HPDE6-E6E7 (cell line): ENCODE measurements around the gene KRTAP10-3.
"Not testable (repeated sequence)": the region's sequence is repeated elsewhere in the genome, so short reads cannot be mapped to it uniquely, and the experiment has no call there.

Experiments used
- DNase-seq: peaks from one replicate; pipeline ENCODE4 v3.0.0; 2011; ENCODE audit warnings: missing footprints; ENCODE audit errors: extremely low spot score

Gene KRTAP10-3

GRCh38 chr21:44590311-44590721 lies 31.7 kb upstream of the KRTAP10-3 start:
- DNase-seq, result no peak

- no peak for DNase-seq
Measured at GRCh38 chr21:44589586-44590305, 31.2 kb upstream of the KRTAP10-3 start.

- no peak for DNase-seq
Measured at GRCh38 chr21:44589094-44589493, 30.5 kb upstream of the KRTAP10-3 start.

DNA sequence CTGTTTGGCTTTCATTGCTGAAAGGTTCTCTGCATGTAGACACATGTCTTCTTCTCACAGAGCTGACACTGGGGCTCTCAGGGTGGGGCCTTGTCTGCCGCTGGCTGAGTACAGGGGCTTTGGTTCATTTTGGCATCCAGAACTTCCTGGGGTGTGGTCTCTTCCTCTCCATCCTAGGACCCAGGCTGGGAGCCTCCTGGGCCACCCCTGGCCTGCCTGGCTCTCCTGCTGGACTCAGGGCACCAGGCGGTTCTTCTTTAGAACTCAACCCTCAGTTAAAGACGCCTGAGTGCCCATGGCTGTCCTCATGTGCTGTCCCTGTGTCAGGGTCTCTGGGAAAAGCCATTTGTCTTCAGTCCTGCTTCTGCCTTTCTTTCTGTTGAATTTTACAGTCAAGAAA lies 27.3 kb upstream of the KRTAP10-3 start:
- DNase-seq, result no peak

- no peak for DNase-seq
Measured at GRCh38 chr21:44583800-44584147, 25.2 kb upstream of the KRTAP10-3 start.

DNA sequence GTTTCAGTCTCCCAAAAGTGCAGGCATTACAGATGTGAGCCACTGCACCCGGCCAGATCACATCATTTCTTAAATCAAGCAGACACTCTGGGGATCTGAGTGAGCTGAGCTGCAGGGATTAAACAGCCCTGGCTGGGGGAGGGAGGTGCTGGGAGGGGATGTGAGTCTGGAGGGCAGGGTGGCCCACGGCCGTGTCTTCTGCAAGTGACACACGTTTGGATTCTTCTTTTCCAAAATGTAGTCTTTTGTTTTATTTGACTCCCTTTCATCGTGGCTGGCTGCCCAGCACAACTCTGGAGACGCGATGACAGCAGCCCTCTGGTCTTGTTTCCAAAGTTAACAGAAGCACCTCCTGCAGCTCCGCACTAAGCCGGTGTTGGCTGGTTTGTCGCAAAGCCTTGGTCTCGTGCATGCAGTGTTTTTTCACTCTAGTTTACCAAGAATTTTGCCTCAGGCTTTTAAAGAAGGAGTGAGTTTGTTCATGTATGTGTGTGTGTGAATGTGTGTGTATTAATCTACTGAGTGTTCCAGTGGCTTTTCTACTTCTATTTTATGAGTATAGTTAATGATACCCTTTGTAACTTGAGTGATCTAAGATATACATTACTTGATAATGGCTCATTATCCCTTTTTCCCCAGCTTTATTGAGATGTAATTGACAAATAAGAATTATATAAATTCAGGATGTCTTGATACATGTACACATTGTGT lies 24.6 kb upstream of the KRTAP10-3 start:
- no peak for DNase-seq

DNA sequence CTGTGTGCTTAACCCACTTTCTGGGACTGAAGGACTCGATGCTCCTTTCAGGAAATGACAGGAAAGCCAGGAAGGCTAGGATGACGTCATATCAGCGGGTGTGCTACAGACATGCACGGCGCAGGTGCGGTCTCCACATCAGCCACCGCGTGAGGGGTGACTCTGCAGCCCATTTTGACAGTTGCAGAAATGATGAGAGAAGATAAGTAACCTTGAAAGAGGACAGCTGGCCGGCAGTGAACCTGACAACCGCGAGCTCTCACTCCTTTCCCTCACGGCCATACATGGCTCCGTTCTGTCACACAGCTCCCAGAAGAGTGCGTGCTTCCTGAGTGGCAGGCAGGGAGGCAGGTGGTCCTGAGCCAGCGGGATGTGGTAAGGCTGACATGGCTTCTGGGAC lies 23.5 kb upstream of the KRTAP10-3 start:
- no peak for DNase-seq

DNA sequence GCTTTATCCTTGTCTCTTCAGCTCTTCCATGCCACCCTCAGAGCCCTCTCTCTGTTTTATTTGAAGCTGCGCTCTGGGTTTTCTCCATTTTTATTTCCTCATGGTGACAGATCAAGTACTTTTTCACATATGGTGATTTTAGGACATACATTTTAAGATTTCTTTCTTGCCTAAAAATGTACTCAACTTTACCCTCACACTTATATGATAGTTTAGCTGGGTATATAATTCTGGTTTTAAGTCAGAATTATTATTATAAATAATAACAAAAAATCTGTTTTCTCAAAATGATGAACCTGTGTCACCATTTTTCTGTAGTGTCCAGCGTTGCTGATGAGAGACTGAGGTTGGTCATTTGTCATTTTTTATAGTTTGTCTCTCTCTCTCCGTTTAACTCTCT lies 22.6 kb upstream of the KRTAP10-3 start:
- DNase-seq, result no peak

DNA sequence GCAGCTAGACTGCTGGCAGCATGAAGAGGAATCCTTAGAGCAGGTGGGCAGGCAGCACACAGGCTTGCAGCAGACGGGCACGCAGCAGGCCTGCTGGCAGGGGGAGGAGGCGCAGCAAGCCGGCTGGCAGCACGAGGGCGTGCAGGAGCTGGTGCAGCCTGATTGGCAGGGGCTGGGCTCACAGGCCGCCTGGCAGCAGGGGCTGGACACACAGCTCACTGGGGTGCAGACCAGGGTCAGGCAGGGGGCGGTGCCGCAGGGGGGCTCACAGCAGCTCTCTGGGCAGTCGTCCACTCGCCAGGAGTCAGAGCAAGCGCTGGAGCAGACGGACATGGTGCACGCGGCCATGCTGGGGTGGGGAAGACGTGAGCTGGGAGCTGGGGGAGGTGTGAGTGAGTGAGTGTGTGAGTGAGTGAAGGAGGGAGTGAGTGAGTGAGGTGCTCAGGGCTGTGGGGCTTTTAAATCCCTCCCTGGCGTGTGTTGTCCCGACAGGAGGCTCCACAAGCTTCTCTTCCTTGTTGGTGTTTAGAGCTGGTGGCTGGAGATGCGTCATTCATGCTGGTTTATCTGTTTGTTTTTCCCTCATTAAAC lies 21.7 kb upstream of the KRTAP10-3 start, which contains the start of gene KRTAP10-5:
Gene KRTAP10-5 (minus strand): TSS at position 374 of the 591 bp plus-strand sequence. CDS start 26 bp downstream, at position 348.
- not testable (repeated sequence) for DNase-seq

DNA sequence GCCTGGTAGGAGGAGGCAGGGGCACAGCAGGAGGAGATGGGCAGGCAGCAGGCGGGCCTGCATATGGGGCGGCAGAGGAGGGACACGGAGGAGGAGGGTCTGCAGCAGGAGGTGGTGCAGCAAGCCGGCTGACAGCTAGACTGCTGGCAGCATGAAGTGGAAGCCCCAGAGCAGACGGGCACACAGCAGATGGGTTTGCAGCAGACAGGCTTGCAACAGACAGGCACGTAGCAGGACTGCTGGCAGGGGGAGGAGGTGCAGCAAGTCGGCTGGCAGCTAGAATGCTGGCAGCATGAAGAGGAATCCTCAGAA lies 21.2 kb upstream of the KRTAP10-3 start:
- no peak for DNase-seq

GRCh38 chr21:44579056-44579832 lies 20.6 kb upstream of the KRTAP10-3 start:
- DNase-seq, result no peak

- no peak for DNase-seq
Measured at GRCh38 chr21:44578371-44579055, 19.9 kb upstream of the KRTAP10-3 start.

- DNase-seq, result no peak
Measured at GRCh38 chr21:44576025-44576420, 17.4 kb upstream of the KRTAP10-3 start.

- DNase-seq, result no peak
Measured at GRCh38 chr21:44575307-44576024, 16.9 kb upstream of the KRTAP10-3 start.

DNA sequence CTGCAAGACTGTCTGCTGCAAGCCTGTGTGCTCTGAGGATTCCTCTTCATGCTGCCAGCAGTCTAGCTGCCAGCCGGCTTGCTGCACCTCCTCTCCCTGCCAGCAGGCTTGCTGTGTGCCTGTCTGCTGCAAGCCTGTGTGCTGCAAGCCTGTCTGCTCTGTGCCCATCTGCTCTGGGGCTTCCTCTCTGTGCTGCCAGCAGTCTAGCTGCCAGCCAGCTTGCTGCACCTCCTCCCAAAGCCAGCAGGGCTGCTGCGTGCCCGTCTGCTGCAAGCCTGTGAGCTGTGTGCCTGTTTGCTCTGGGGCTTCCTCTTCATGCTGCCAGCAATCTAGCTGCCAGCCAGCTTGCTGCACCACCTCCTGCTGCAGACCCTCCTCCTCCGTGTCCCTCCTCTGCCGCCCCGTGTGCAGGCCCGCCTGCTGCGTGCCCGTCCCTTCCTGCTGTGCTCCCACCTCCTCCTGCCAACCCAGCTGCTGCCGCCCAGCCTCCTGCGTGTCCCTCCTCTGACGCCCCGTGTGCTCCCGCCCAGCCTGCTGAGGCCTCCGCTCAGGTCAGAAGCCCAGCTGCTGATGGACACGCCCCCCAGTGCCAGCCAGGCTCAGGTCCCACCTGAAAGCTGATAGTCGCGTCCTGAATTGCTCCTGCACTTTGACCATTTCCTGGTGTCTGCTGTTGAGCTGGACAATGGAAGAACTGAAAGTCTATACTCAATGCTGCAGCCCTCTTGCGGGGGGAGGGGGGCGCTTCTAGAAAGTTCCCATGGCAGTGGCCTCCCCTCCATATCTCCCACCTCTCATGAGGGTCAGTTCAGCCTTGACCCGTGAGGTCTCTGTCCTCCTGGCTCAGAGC lies 16.1 kb upstream of the KRTAP10-3 start:
- DNase-seq, result no peak

- DNase-seq, result not testable (repeated sequence)
Measured at GRCh38 chr21:44573630-44574456, 15.2 kb upstream of the KRTAP10-3 start, which contains the start of gene KRTAP10-4. Gene KRTAP10-4 (plus strand): TSS chr21:44573729. CDS start chr21:44573759, 30 bp downstream.

- DNase-seq, result no peak
Measured at GRCh38 chr21:44572959-44573583, 14.5 kb upstream of the KRTAP10-3 start.
